Measurements from ENCODE around the gene ATP1B4. TPM values are rescaled to one million over a fixed set of nuclear protein-coding genes. Genes with fewer than 3 reads are reported as not detected.

ATP1B4 gene
- polyA plus RNA-seq, 12 donors: 108 to 436 (median 313) TPM; not detected in 1

GRCh38 chrX:120366794-120367193 lies 4.9 kb downstream of the ATP1B4 start:
- no peak for DNase-seq

- DNase-seq: no peak
Measured at GRCh38 chrX:120367402-120368109, 5.7 kb downstream of the ATP1B4 start.

GRCh38 chrX:120372667-120373370 lies 10.9 kb downstream of the ATP1B4 start:
- DNase-seq: no peak

GRCh38 chrX:120377179-120377578 lies 15.3 kb downstream of the ATP1B4 start:
- DNase-seq: no peak

- DNase-seq: no peak
Measured at GRCh38 chrX:120377715-120378114, 15.8 kb downstream of the ATP1B4 start.

- DNase-seq: no peak
Measured at GRCh38 chrX:120378570-120378969, 16.7 kb downstream of the ATP1B4 start.

- DNase-seq: no peak
Measured at GRCh38 chrX:120379937-120380681, 18.2 kb downstream of the ATP1B4 start.

GRCh38 chrX:120380699-120381098 lies 18.8 kb downstream of the ATP1B4 start:
- no peak for DNase-seq

GRCh38 chrX:120401301-120401700 lies 39.4 kb downstream of the ATP1B4 start:
- no peak for DNase-seq

GRCh38 chrX:120402369-120402768 lies 40.5 kb downstream of the ATP1B4 start:
- no peak for DNase-seq

- no peak for DNase-seq
Measured at GRCh38 chrX:120406638-120407037, 44.7 kb downstream of the ATP1B4 start.

- DNase-seq: no peak
Measured at GRCh38 chrX:120408168-120408567, 46.3 kb downstream of the ATP1B4 start.

- no peak for DNase-seq
Measured at GRCh38 chrX:120419463-120419862, 57.6 kb downstream of the ATP1B4 start.

GRCh38 chrX:120426599-120426998 lies 64.7 kb downstream of the ATP1B4 start:
- no peak for DNase-seq

GRCh38 chrX:120428309-120428708 lies 66.4 kb downstream of the ATP1B4 start:
- no peak for DNase-seq

- no peak for DNase-seq
Measured at GRCh38 chrX:120429776-120430540, 68.1 kb downstream of the ATP1B4 start.

Other genes starting within 250 kb of the ATP1B4 start
- under 1 TPM in 3 of 12 donors, not detected in 9; 0.59 to 0.89 (median 0.80) TPM for gene RHOXF1, start 246.2 kb upstream of the ATP1B4 start, polyA plus RNA-seq (ENCODE audit: insufficient read length in 12 of 12)
- gene RHOXF2, start 203.5 kb upstream of the ATP1B4 start, polyA plus RNA-seq (ENCODE audit: insufficient read length in 12 of 12): under 1 TPM in 2 of 12 donors, not detected in 10; 0.05 to 0.07 TPM
- gene ZBTB33, start 111.3 kb upstream of the ATP1B4 start, polyA plus RNA-seq (ENCODE audit: insufficient read length in 12 of 12): 10 to 100 TPM in 11 of 12 donors, not detected in 1; 13.9 to 22.8 (median 18.3) TPM
- gene TMEM255A, start 50.6 kb upstream of the ATP1B4 start, polyA plus RNA-seq (ENCODE audit: insufficient read length in 12 of 12): 10 to 100 TPM in 9 of 12 donors, 1 to 10 TPM in 2, not detected in 1; 6.7 to 22.3 (median 12.1) TPM
- 100 to 1,000 TPM in 10 of 12 donors, 10 to 100 TPM in 1, not detected in 1; 77.7 to 171 (median 147) TPM for gene LAMP2, start 107.2 kb downstream of the ATP1B4 start, polyA plus RNA-seq (ENCODE audit: insufficient read length in 12 of 12)
- 100 to 1,000 TPM in 1 of 12 donors, 10 to 100 TPM in 11; 24.8 to 114 (median 34.8) TPM for gene CUL4B, start 198.9 kb downstream of the ATP1B4 start, polyA plus RNA-seq (ENCODE audit: insufficient read length in 12 of 12)
- 10 to 100 TPM in 11 of 12 donors, not detected in 1; 30.0 to 54.1 (median 44.8) TPM for gene MCTS1, start 242.0 kb downstream of the ATP1B4 start, polyA plus RNA-seq (ENCODE audit: insufficient read length in 12 of 12)

Data from muscle of arm (tissue), 12 donors.